ENCODE data around the gene RALBP1.

DNA sequence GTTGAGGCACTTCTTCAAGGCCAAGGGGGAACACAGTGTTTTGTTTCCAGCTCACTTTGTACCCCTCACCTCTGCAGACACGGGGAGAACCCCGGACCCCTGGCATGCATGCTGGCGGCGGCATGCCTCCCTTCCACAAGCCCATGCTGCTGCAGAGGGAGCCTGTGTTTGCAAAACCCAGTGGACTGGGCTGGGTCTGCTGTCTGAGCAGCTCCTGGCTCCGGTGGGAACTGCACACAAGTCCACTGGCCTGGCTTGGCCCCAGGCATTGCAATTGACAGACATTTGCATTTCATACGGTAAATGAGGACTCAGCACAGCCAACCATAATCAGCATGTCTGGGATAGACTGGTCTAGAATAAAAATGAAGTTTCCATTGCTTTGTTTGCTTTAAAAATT lies 62.4 kb downstream of the RALBP1 start:
- TF ChIP-seq, protein P1, sequence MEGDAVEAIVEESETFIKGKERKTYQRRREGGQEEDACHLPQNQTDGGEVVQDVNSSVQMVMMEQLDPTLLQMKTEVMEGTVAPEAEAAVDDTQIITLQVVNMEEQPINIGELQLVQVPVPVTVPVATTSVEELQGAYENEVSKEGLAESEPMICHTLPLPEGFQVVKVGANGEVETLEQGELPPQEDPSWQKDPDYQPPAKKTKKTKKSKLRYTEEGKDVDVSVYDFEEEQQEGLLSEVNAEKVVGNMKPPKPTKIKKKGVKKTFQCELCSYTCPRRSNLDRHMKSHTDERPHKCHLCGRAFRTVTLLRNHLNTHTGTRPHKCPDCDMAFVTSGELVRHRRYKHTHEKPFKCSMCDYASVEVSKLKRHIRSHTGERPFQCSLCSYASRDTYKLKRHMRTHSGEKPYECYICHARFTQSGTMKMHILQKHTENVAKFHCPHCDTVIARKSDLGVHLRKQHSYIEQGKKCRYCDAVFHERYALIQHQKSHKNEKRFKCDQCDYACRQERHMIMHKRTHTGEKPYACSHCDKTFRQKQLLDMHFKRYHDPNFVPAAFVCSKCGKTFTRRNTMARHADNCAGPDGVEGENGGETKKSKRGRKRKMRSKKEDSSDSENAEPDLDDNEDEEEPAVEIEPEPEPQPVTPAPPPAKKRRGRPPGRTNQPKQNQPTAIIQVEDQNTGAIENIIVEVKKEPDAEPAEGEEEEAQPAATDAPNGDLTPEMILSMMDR (IDR thresholded peaks at IDR 0.05; ENCODE audit: control extremely low read depth in 1 of 3, insufficient read depth in 1 of 3, low read depth in 1 of 3, low read length in 3 of 3) = no peak
- no peak for TF ChIP-seq ZNF274 (IDR thresholded peaks at IDR 0.05; ENCODE audit: borderline replicate concordance, extremely low read depth, low read length)

Data from H1 (cell line).